Esophagus muscularis mucosa (tissue), 4 donors: ENCODE results near the gene FCGBP.
"Not testable (repeated sequence)": the region's sequence is repeated elsewhere in the genome, so short reads cannot be mapped to it uniquely, and the experiment has no call there.

Source experiments
- EP300 ChIP-seq: sonication (generic); formaldehyde crosslinking; IDR thresholded peaks from one replicate; pipeline ENCODE4 v1.6.1; 2017; ENCODE audit warnings: antibody characterized with exemption
- POLR2A ChIP-seq: fragments of 450-650 bp; IDR thresholded peaks from one replicate; pipeline ENCODE4 v1.6.1; 2017; ENCODE audit warnings: antibody characterized with exemption, moderate library complexity, mild to moderate bottlenecking, low read depth
- TF ChIP-seq, protein P1 (sequence below), 3 experiments: fragments of 200-600 bp in 2 of 3; fragments of 450-650 bp in 1 of 3; sonication (generic) in 2 of 3; IDR thresholded peaks; one replicate each; pipeline ENCODE4 v1.5.1; 2017 to 2019; ENCODE audit warnings: antibody characterized with exemption in 3 of 3, mild to moderate bottlenecking in 2 of 3, moderate library complexity in 1 of 3

DNA sequence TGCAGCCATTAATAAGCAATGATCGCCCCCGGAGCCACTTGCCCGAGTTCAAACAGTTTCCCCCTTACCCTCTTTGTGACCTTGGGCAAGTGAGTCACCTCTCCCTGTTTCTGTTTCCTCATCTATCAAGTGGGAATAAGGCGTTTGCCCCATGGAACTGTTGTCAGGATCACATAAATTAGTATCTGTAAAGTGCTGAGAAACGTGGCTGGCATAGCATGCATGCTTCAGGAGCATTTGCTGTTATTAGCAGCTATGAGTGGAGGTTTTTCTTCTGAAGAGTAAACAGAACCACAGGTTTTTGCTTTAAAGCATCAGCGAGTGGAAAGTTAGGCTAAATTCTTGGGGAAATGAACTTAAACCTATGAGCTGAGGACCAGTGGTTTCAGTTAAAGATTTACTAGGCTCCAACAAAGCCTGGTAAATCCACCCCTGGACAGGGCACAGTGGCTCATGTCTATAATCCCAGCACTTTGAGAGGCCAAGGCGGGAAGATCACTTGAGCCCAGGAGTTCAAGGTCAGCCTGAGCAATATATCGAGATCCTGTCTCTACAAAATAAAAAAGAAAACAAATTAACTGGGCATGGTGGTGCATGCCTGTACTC is 30.8 kb downstream of the FCGBP start:
- TF ChIP-seq, protein P1, sequence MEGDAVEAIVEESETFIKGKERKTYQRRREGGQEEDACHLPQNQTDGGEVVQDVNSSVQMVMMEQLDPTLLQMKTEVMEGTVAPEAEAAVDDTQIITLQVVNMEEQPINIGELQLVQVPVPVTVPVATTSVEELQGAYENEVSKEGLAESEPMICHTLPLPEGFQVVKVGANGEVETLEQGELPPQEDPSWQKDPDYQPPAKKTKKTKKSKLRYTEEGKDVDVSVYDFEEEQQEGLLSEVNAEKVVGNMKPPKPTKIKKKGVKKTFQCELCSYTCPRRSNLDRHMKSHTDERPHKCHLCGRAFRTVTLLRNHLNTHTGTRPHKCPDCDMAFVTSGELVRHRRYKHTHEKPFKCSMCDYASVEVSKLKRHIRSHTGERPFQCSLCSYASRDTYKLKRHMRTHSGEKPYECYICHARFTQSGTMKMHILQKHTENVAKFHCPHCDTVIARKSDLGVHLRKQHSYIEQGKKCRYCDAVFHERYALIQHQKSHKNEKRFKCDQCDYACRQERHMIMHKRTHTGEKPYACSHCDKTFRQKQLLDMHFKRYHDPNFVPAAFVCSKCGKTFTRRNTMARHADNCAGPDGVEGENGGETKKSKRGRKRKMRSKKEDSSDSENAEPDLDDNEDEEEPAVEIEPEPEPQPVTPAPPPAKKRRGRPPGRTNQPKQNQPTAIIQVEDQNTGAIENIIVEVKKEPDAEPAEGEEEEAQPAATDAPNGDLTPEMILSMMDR (IDR thresholded peaks at IDR 0.05) = not testable (repeated sequence)
- not testable (repeated sequence) for TF ChIP-seq EP300, POLR2A
